ENCODE measurements around the gene ANKAR.
"Not testable (repeated sequence)": the region's sequence is repeated elsewhere in the genome, so short reads cannot be mapped to it uniquely, and the experiment has no call there.

The ANKAR gene

GRCh38 chr2:189639007-189639609, 35.4 kb upstream of the ANKAR start:
- Histone ChIP-seq H3K27me3 (replicated peaks; ENCODE audit: control insufficient read depth, insufficient read depth, low read length, poor library complexity, severe bottlenecking) (no peaks in the 10 kb centered on the region), H3K4me1 (ENCODE audit: control insufficient read depth, insufficient read depth, low read length, poor library complexity, severe bottlenecking) (no peaks in the 10 kb centered on the region), H3K36me3 (ENCODE audit: control insufficient read depth, insufficient read depth, low read length) (no peaks in the 10 kb centered on the region), H3K9me3 (ENCODE audit: control insufficient read depth, low read length) (no peaks in the 10 kb centered on the region), H3K27ac (ENCODE audit: insufficient read depth, low read length, poor library complexity, severe bottlenecking) (no peak overlapping the region), H3K4me3 (ENCODE audit: insufficient read depth, low read depth, low read length, poor library complexity, severe bottlenecking) (no peak overlapping the region)
- no peak for DNase-seq

GRCh38 chr2:189641002-189641401, 33.5 kb upstream of the ANKAR start:
- H3K27me3 ChIP-seq (replicated peaks; ENCODE audit: control insufficient read depth, insufficient read depth, low read length, poor library complexity, severe bottlenecking) = no peaks in the 10 kb centered on the region
- no peak overlapping the region for H3K4me3 ChIP-seq (ENCODE audit: insufficient read depth, low read depth, low read length, poor library complexity, severe bottlenecking)
- no peaks in the 10 kb centered on the region for H3K4me1 ChIP-seq (ENCODE audit: control insufficient read depth, insufficient read depth, low read length, poor library complexity, severe bottlenecking)
- no peaks in the 10 kb centered on the region for H3K9me3 ChIP-seq (ENCODE audit: control insufficient read depth, low read length)
- no peak for DNase-seq
- H3K27ac ChIP-seq (ENCODE audit: insufficient read depth, low read length, poor library complexity, severe bottlenecking) = no peak overlapping the region
- H3K36me3 ChIP-seq (ENCODE audit: control insufficient read depth, insufficient read depth, low read length) = no peaks in the 10 kb centered on the region

GRCh38 chr2:189641590-189641989, 32.9 kb upstream of the ANKAR start:
- no peak for DNase-seq
- Histone ChIP-seq H3K27ac (ENCODE audit: insufficient read depth, low read length, poor library complexity, severe bottlenecking) (no peak overlapping the region), H3K9me3 (ENCODE audit: control insufficient read depth, low read length) (no peaks in the 10 kb centered on the region)

GRCh38 chr2:189646521-189646920, 27.9 kb upstream of the ANKAR start:
- Histone ChIP-seq H3K36me3 (ENCODE audit: control insufficient read depth, insufficient read depth, low read length) (no peaks in the 10 kb centered on the region), H3K4me1 (ENCODE audit: control insufficient read depth, insufficient read depth, low read length, poor library complexity, severe bottlenecking) (no peaks in the 10 kb centered on the region), H3K27me3 (replicated peaks; ENCODE audit: control insufficient read depth, insufficient read depth, low read length, poor library complexity, severe bottlenecking) (no peaks in the 10 kb centered on the region), H3K27ac (ENCODE audit: insufficient read depth, low read length, poor library complexity, severe bottlenecking) (no peak overlapping the region), H3K4me3 (ENCODE audit: insufficient read depth, low read depth, low read length, poor library complexity, severe bottlenecking) (no peak overlapping the region), H3K9me3 (ENCODE audit: control insufficient read depth, low read length) (no peaks in the 10 kb centered on the region)
- DNase-seq = no peak

More at GRCh38 chr2:189641590-189641989, 32.9 kb upstream of the ANKAR start:
- H3K27me3 ChIP-seq (replicated peaks; ENCODE audit: control insufficient read depth, insufficient read depth, low read length, poor library complexity, severe bottlenecking) = no peaks in the 10 kb centered on the region
- no peaks in the 10 kb centered on the region for H3K4me1 ChIP-seq (ENCODE audit: control insufficient read depth, insufficient read depth, low read length, poor library complexity, severe bottlenecking)
- no peaks in the 10 kb centered on the region for H3K36me3 ChIP-seq (ENCODE audit: control insufficient read depth, insufficient read depth, low read length)
- H3K4me3 ChIP-seq (ENCODE audit: insufficient read depth, low read depth, low read length, poor library complexity, severe bottlenecking) = no peak overlapping the region

- no peak overlapping the region for H3K4me3 ChIP-seq (ENCODE audit: insufficient read depth, low read depth, low read length, poor library complexity, severe bottlenecking)
- no peak overlapping the region for H3K27ac ChIP-seq (ENCODE audit: insufficient read depth, low read length, poor library complexity, severe bottlenecking)
- DNase-seq = no peak
- H3K27me3 ChIP-seq (replicated peaks; ENCODE audit: control insufficient read depth, insufficient read depth, low read length, poor library complexity, severe bottlenecking) = no peaks in the 10 kb centered on the region
- H3K36me3 ChIP-seq (ENCODE audit: control insufficient read depth, insufficient read depth, low read length) = no peaks in the 10 kb centered on the region
- no peaks in the 10 kb centered on the region for H3K4me1 ChIP-seq (ENCODE audit: control insufficient read depth, insufficient read depth, low read length, poor library complexity, severe bottlenecking)
- no peaks in the 10 kb centered on the region for H3K9me3 ChIP-seq (ENCODE audit: control insufficient read depth, low read length)
These were observed 25.5 kb upstream of the ANKAR start for GRCh38 chr2:189648846-189649509.

GRCh38 chr2:189651284-189651683, 23.2 kb upstream of the ANKAR start:
- H3K27me3 ChIP-seq (replicated peaks; ENCODE audit: control insufficient read depth, insufficient read depth, low read length, poor library complexity, severe bottlenecking) = no peaks in the 10 kb centered on the region
- no peaks in the 10 kb centered on the region for H3K4me1 ChIP-seq (ENCODE audit: control insufficient read depth, insufficient read depth, low read length, poor library complexity, severe bottlenecking)
- no peak overlapping the region for H3K27ac ChIP-seq (ENCODE audit: insufficient read depth, low read length, poor library complexity, severe bottlenecking)
- no peak overlapping the region for H3K4me3 ChIP-seq (ENCODE audit: insufficient read depth, low read depth, low read length, poor library complexity, severe bottlenecking)
- H3K36me3 ChIP-seq (ENCODE audit: control insufficient read depth, insufficient read depth, low read length) = no peaks in the 10 kb centered on the region
- H3K9me3 ChIP-seq (ENCODE audit: control insufficient read depth, low read length) = no peaks in the 10 kb centered on the region
- no peak for DNase-seq

- H3K27ac ChIP-seq (ENCODE audit: insufficient read depth, low read length, poor library complexity, severe bottlenecking); DNase-seq; H3K27me3 ChIP-seq (replicated peaks; ENCODE audit: control insufficient read depth, insufficient read depth, low read length, poor library complexity, severe bottlenecking); H3K4me3 ChIP-seq (ENCODE audit: insufficient read depth, low read depth, low read length, poor library complexity, severe bottlenecking); H3K9me3 ChIP-seq (ENCODE audit: control insufficient read depth, low read length); H3K36me3 ChIP-seq (ENCODE audit: control insufficient read depth, insufficient read depth, low read length): not testable (repeated sequence)
- peaks cover 14% of the 10 kb centered on the region for H3K4me1 ChIP-seq (ENCODE audit: control insufficient read depth, insufficient read depth, low read length, poor library complexity, severe bottlenecking)
These were observed 21.0 kb upstream of the ANKAR start for GRCh38 chr2:189653464-189653863.

GRCh38 chr2:189654641-189655040, 19.8 kb upstream of the ANKAR start:
- Histone ChIP-seq H3K9me3 (ENCODE audit: control insufficient read depth, low read length) (no peaks in the 10 kb centered on the region), H3K4me3 (ENCODE audit: insufficient read depth, low read depth, low read length, poor library complexity, severe bottlenecking) (no peak overlapping the region), H3K4me1 (ENCODE audit: control insufficient read depth, insufficient read depth, low read length, poor library complexity, severe bottlenecking) (peaks cover 26% of the 10 kb centered on the region), H3K36me3 (ENCODE audit: control insufficient read depth, insufficient read depth, low read length) (no peaks in the 10 kb centered on the region), H3K27me3 (replicated peaks; ENCODE audit: control insufficient read depth, insufficient read depth, low read length, poor library complexity, severe bottlenecking) (no peaks in the 10 kb centered on the region), H3K27ac (ENCODE audit: insufficient read depth, low read length, poor library complexity, severe bottlenecking) (no peak overlapping the region)
- DNase-seq = no peak

GRCh38 chr2:189657867-189658266, 16.6 kb upstream of the ANKAR start:
- Histone ChIP-seq H3K4me3 (ENCODE audit: insufficient read depth, low read depth, low read length, poor library complexity, severe bottlenecking) (peak overlapping the region; percentile 18), H3K36me3 (ENCODE audit: control insufficient read depth, insufficient read depth, low read length) (no peaks in the 10 kb centered on the region), H3K4me1 (ENCODE audit: control insufficient read depth, insufficient read depth, low read length, poor library complexity, severe bottlenecking) (peaks cover 36% of the 10 kb centered on the region), H3K27me3 (replicated peaks; ENCODE audit: control insufficient read depth, insufficient read depth, low read length, poor library complexity, severe bottlenecking) (no peaks in the 10 kb centered on the region), H3K9me3 (ENCODE audit: control insufficient read depth, low read length) (no peaks in the 10 kb centered on the region), H3K27ac (ENCODE audit: insufficient read depth, low read length, poor library complexity, severe bottlenecking) (peak overlapping the region; percentile 70)
- DNase-seq = peak; percentile 9 to 25 (median 15)

- Histone ChIP-seq H3K27ac (ENCODE audit: insufficient read depth, low read length, poor library complexity, severe bottlenecking) (peak overlapping the region; percentile 70), H3K4me1 (ENCODE audit: control insufficient read depth, insufficient read depth, low read length, poor library complexity, severe bottlenecking) (peaks cover 37% of the 10 kb centered on the region), H3K36me3 (ENCODE audit: control insufficient read depth, insufficient read depth, low read length) (no peaks in the 10 kb centered on the region), H3K4me3 (ENCODE audit: insufficient read depth, low read depth, low read length, poor library complexity, severe bottlenecking) (peak overlapping the region; percentile 18), H3K9me3 (ENCODE audit: control insufficient read depth, low read length) (no peaks in the 10 kb centered on the region), H3K27me3 (replicated peaks; ENCODE audit: control insufficient read depth, insufficient read depth, low read length, poor library complexity, severe bottlenecking) (no peaks in the 10 kb centered on the region)
- no peak for DNase-seq
These were observed 15.9 kb upstream of the ANKAR start for GRCh38 chr2:189658306-189659212.
